ENCODE measurements around the gene COL6A1.

Gene COL6A1

DNA sequence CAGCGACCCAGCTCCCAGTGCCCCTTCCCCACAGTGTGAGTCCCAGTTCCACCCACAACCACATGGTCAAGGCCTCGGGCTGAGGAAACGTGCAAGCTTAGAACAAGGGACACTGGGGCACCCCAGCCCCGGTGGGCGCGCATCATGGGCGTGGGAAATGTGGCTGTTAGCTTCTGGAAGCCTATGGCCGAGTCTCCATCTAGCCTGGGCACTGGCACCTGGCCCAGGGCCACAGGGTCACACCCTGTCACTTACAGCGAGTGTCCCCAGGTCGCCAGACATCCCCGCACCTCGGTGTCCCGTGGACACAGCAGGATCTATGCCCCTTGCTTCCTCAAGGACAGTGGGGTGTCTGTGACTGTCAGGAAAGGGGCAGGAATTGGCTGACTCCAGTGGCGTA lies 37.0 kb upstream of the COL6A1 start:
- no peaks in the 10 kb centered on the region for H3K79me2 ChIP-seq (ENCODE audit: control insufficient read depth, insufficient read depth, low read length, poor library complexity)
- no peak overlapping the region for H4K91ac ChIP-seq (ENCODE audit: low read depth, low read length)
- no peak overlapping the region for H3K4ac ChIP-seq (ENCODE audit: low read depth, low read length)
- no peak overlapping the region for H2AFZ ChIP-seq (ENCODE audit: insufficient read depth, low read length, poor library complexity)
- no peak overlapping the region for H3K9ac ChIP-seq (ENCODE audit: low read length)
- no peak overlapping the region for H3K4me3 ChIP-seq (ENCODE audit: low read depth, low read length)
- no peak overlapping the region for H3K18ac ChIP-seq (ENCODE audit: low read length)
- H4K12ac ChIP-seq (ENCODE audit: low read depth, low read length), result no peak overlapping the region
- no peak overlapping the region for H3K4me2 ChIP-seq (ENCODE audit: low read length)
- WGBS (ENCODE audit: extremely low coverage, insufficient coverage, insufficient read length), result no CpG with 5 or more reads among the region's 14 CpGs
- no peak overlapping the region for H2BK120ac ChIP-seq (ENCODE audit: insufficient read depth, low read length, poor library complexity)
- no peak overlapping the region for H2AK5ac ChIP-seq (ENCODE audit: low read length)
- no peak overlapping the region for H3K14ac ChIP-seq (ENCODE audit: low read length)
- H3K27ac ChIP-seq (ENCODE audit: low read depth, low read length), result no peak overlapping the region
- peaks cover 9% of the 10 kb centered on the region for H3K9me3 ChIP-seq (ENCODE audit: insufficient read depth, low read depth, low read length)
- no peaks in the 10 kb centered on the region for H3K79me1 ChIP-seq (ENCODE audit: low read length)
- no peaks in the 10 kb centered on the region for H3K4me1 ChIP-seq (ENCODE audit: control insufficient read depth in 1 of 2, insufficient read depth in 2 of 2, low read length in 2 of 2)
- no peak for DNase-seq
- H2BK5ac ChIP-seq (ENCODE audit: low read depth, low read length, poor library complexity), result no peak overlapping the region
- no peaks in the 10 kb centered on the region for H3K27me3 ChIP-seq (ENCODE audit: insufficient read depth, low read length)
- no peak overlapping the region for H3K23ac ChIP-seq (ENCODE audit: low read length)
- no peaks in the 10 kb centered on the region for H3K36me3 ChIP-seq (ENCODE audit: control insufficient read depth in 1 of 2, insufficient read depth in 2 of 2, low read length in 2 of 2)
- H4K8ac ChIP-seq (ENCODE audit: low read depth, low read length), result no peak overlapping the region
- H2BK12ac ChIP-seq (ENCODE audit: low read length), result no peak overlapping the region

DNA sequence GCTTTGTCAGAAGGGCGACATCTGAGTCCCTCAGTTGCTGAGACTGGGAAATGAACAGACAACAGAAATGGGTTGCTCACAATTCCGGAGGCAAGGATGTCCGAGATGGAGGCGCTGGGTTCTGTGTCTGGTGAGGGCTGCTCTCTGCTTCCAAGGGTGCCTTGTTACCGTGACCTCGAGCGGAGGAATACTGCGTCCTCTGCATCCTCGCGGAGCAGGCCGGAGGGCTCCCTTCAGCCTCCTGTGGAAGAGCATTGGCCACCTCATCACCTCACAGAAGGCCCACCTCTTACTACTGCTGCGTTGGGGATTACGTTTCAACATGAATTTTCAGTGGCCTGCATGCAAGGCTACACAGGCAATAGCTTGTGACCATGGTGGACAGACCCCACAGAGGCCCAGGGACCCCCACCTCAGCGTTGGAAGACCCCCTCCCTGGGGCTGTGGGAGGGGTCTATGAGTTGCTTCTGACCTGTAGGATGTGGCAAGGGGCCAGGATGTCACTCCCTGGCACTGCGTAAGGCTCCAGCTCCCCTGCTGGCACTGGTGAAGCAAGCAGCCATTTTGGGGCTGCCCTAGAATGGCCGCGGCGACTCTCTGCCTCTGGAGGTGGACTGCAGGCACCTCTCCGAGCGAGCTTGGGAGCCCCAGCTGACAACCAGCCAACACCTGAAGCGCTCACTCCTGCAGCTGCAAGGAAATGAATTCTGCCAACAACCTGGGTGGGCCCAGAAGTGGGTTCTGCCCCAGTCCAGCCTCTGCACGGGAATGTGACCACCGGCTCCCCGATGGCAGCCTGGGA lies 36.3 kb upstream of the COL6A1 start:
- no peak overlapping the region for H4K12ac ChIP-seq (ENCODE audit: low read depth, low read length)
- no peaks in the 10 kb centered on the region for H3K4me1 ChIP-seq (ENCODE audit: control insufficient read depth in 1 of 2, insufficient read depth in 2 of 2, low read length in 2 of 2)
- H2AK5ac ChIP-seq (ENCODE audit: low read length), result no peak overlapping the region
- H2BK12ac ChIP-seq (ENCODE audit: low read length), result no peak overlapping the region
- no peak overlapping the region for H3K18ac ChIP-seq (ENCODE audit: low read length)
- no CpG with 5 or more reads among the region's 24 CpGs for WGBS (ENCODE audit: extremely low coverage, insufficient coverage, insufficient read length)
- H3K14ac ChIP-seq (ENCODE audit: low read length), result no peak overlapping the region
- no peaks in the 10 kb centered on the region for H3K36me3 ChIP-seq (ENCODE audit: control insufficient read depth in 1 of 2, insufficient read depth in 2 of 2, low read length in 2 of 2)
- H3K79me1 ChIP-seq (ENCODE audit: low read length), result no peaks in the 10 kb centered on the region
- H2AFZ ChIP-seq (ENCODE audit: insufficient read depth, low read length, poor library complexity), result no peak overlapping the region
- DNase-seq, result no peak
- H3K4me3 ChIP-seq (ENCODE audit: low read depth, low read length), result no peak overlapping the region
- no peak overlapping the region for H3K4ac ChIP-seq (ENCODE audit: low read depth, low read length)
- H4K8ac ChIP-seq (ENCODE audit: low read depth, low read length), result no peak overlapping the region
- H3K9ac ChIP-seq (ENCODE audit: low read length), result no peak overlapping the region
- H4K91ac ChIP-seq (ENCODE audit: low read depth, low read length), result no peak overlapping the region
- H3K27ac ChIP-seq (ENCODE audit: low read depth, low read length), result no peak overlapping the region
- H3K9me3 ChIP-seq (ENCODE audit: insufficient read depth, low read depth, low read length), result peaks cover 11% of the 10 kb centered on the region
- no peak overlapping the region for H3K4me2 ChIP-seq (ENCODE audit: low read length)
- no peaks in the 10 kb centered on the region for H3K27me3 ChIP-seq (ENCODE audit: insufficient read depth, low read length)
- no peak overlapping the region for H3K23ac ChIP-seq (ENCODE audit: low read length)
- H3K79me2 ChIP-seq (ENCODE audit: control insufficient read depth, insufficient read depth, low read length, poor library complexity), result no peaks in the 10 kb centered on the region
- no peak overlapping the region for H2BK5ac ChIP-seq (ENCODE audit: low read depth, low read length, poor library complexity)
- H2BK120ac ChIP-seq (ENCODE audit: insufficient read depth, low read length, poor library complexity), result no peak overlapping the region

GRCh38 chr21:45945868-45946210 lies 35.7 kb upstream of the COL6A1 start:
- H2BK12ac ChIP-seq (ENCODE audit: low read length), result no peak overlapping the region
- H3K4me1 ChIP-seq (ENCODE audit: control insufficient read depth in 1 of 2, insufficient read depth in 2 of 2, low read length in 2 of 2), result no peaks in the 10 kb centered on the region
- H3K14ac ChIP-seq (ENCODE audit: low read length), result no peak overlapping the region
- no peak overlapping the region for H3K23ac ChIP-seq (ENCODE audit: low read length)
- no peaks in the 10 kb centered on the region for H3K79me2 ChIP-seq (ENCODE audit: control insufficient read depth, insufficient read depth, low read length, poor library complexity)
- no peak overlapping the region for H4K8ac ChIP-seq (ENCODE audit: low read depth, low read length)
- H3K27me3 ChIP-seq (ENCODE audit: insufficient read depth, low read length), result no peaks in the 10 kb centered on the region
- no peak overlapping the region for H2BK120ac ChIP-seq (ENCODE audit: insufficient read depth, low read length, poor library complexity)
- WGBS (ENCODE audit: extremely low coverage, insufficient coverage, insufficient read length), result no CpG with 5 or more reads among the region's 12 CpGs
- H3K27ac ChIP-seq (ENCODE audit: low read depth, low read length), result no peak overlapping the region
- no peak overlapping the region for H3K18ac ChIP-seq (ENCODE audit: low read length)
- H4K91ac ChIP-seq (ENCODE audit: low read depth, low read length), result no peak overlapping the region
- H2AFZ ChIP-seq (ENCODE audit: insufficient read depth, low read length, poor library complexity), result no peak overlapping the region
- no peaks in the 10 kb centered on the region for H3K79me1 ChIP-seq (ENCODE audit: low read length)
- no peak overlapping the region for H3K4me2 ChIP-seq (ENCODE audit: low read length)
- peaks cover 11% of the 10 kb centered on the region for H3K9me3 ChIP-seq (ENCODE audit: insufficient read depth, low read depth, low read length)
- no peak overlapping the region for H4K12ac ChIP-seq (ENCODE audit: low read depth, low read length)
- DNase-seq, result no peak
- no peak overlapping the region for H3K4me3 ChIP-seq (ENCODE audit: low read depth, low read length)
- H2BK5ac ChIP-seq (ENCODE audit: low read depth, low read length, poor library complexity), result no peak overlapping the region
- no peak overlapping the region for H3K9ac ChIP-seq (ENCODE audit: low read length)
- no peak overlapping the region for H2AK5ac ChIP-seq (ENCODE audit: low read length)
- H3K4ac ChIP-seq (ENCODE audit: low read depth, low read length), result no peak overlapping the region
- H3K36me3 ChIP-seq (ENCODE audit: control insufficient read depth in 1 of 2, insufficient read depth in 2 of 2, low read length in 2 of 2), result no peaks in the 10 kb centered on the region

- Histone ChIP-seq H2BK120ac (ENCODE audit: insufficient read depth, low read length, poor library complexity) (no peak overlapping the region), H3K79me2 (ENCODE audit: control insufficient read depth, insufficient read depth, low read length, poor library complexity) (no peaks in the 10 kb centered on the region), H3K36me3 (ENCODE audit: control insufficient read depth in 1 of 2, insufficient read depth in 2 of 2, low read length in 2 of 2) (no peaks in the 10 kb centered on the region), H3K14ac (ENCODE audit: low read length) (no peak overlapping the region), H3K4ac (ENCODE audit: low read depth, low read length) (no peak overlapping the region), H3K4me1 (ENCODE audit: control insufficient read depth in 1 of 2, insufficient read depth in 2 of 2, low read length in 2 of 2) (no peaks in the 10 kb centered on the region), H3K27ac (ENCODE audit: low read depth, low read length) (no peak overlapping the region), H2BK5ac (ENCODE audit: low read depth, low read length, poor library complexity) (no peak overlapping the region), H4K8ac (ENCODE audit: low read depth, low read length) (no peak overlapping the region), H2AK5ac (ENCODE audit: low read length) (no peak overlapping the region), H2AFZ (ENCODE audit: insufficient read depth, low read length, poor library complexity) (no peak overlapping the region), H4K91ac (ENCODE audit: low read depth, low read length) (no peak overlapping the region), H3K79me1 (ENCODE audit: low read length) (no peaks in the 10 kb centered on the region), H3K4me3 (ENCODE audit: low read depth, low read length) (no peak overlapping the region), H2BK12ac (ENCODE audit: low read length) (no peak overlapping the region), H3K18ac (ENCODE audit: low read length) (no peak overlapping the region), H3K9me3 (ENCODE audit: insufficient read depth, low read depth, low read length) (peaks cover 9% of the 10 kb centered on the region), H3K4me2 (ENCODE audit: low read length) (no peak overlapping the region), H3K23ac (ENCODE audit: low read length) (no peak overlapping the region), H3K9ac (ENCODE audit: low read length) (peak overlapping the region; percentile 9), H3K27me3 (ENCODE audit: insufficient read depth, low read length) (no peaks in the 10 kb centered on the region), H4K12ac (ENCODE audit: low read depth, low read length) (no peak overlapping the region)
- DNase-seq, result no peak
- no CpG with 5 or more reads among the region's 16 CpGs for WGBS (ENCODE audit: extremely low coverage, insufficient coverage, insufficient read length)
Measured at GRCh38 chr21:45947296-45947695, 34.3 kb upstream of the COL6A1 start.

All from trophoblast cell (in vitro differentiated cells and primary cell).